WTC11 (cell line): ENCODE measurements around the gene PTP4A1. TPM values are rescaled to one million over a fixed set of nuclear protein-coding genes. Genes with fewer than 3 reads are reported as not detected.

Source experiments
- ATAC-seq: fragments of 200-7000 bp; cut with Tn5 transposase; 2 replicates; pipeline ENCODE4 v1.10.0; 2021; ENCODE audit warnings: mild to moderate bottlenecking, moderate library complexity
- CTCF ChIA-PET: fragments of 300-600 bp; sonication (Branson Sonifier 250); formaldehyde crosslinking; loops from one replicate; lab custom pipeline; 2021; ENCODE audit warnings: antibody characterized with exemption; lab: Charles Lee
- POLR2A ChIA-PET: fragments of 350-600 bp; sonication (Branson Sonifier 250); formaldehyde crosslinking; loops from one replicate; lab custom pipeline; 2021; ENCODE audit warnings: antibody characterized with exemption; lab: Charles Lee
- DNase-seq: peaks from one replicate; pipeline ENCODE4 v3.0.0; 2021; ENCODE audit warnings: low spot score
- H3K27ac Mint-ChIP-seq: 2 replicates; pipeline ENCODE4 v1.8.0; 2021; ENCODE audit warnings: mixed read lengths
- H3K27me3 Mint-ChIP-seq: 2 replicates; pipeline ENCODE4 v1.8.0; 2021; ENCODE audit warnings: low read depth, mild to moderate bottlenecking, moderate library complexity, mixed read lengths
- H3K36me3 Mint-ChIP-seq: 2 replicates; pipeline ENCODE4 v1.8.0; 2021; ENCODE audit warnings: mixed read lengths
- H3K4me1 Mint-ChIP-seq: 2 replicates; pipeline ENCODE4 v1.8.0; 2022; ENCODE audit warnings: mixed read lengths
- H3K4me3 Mint-ChIP-seq: 2 replicates; pipeline ENCODE4 v1.8.0; 2021; ENCODE audit warnings: mild to moderate bottlenecking, moderate library complexity, mixed read lengths
- H3K9me3 Mint-ChIP-seq: 2 replicates; pipeline ENCODE4 v1.8.0; 2021; ENCODE audit warnings: mixed read lengths
- CREM ChIP-seq: sonication (generic); formaldehyde crosslinking; IDR thresholded peaks from 2 replicates; pipeline ENCODE4 v1.8.1; 2022; ENCODE audit warnings: mild to moderate bottlenecking, missing genetic modification reagents, moderate library complexity
- CTCF ChIP-seq: fragments of 200-600 bp; IDR thresholded peaks from 2 replicates; pipeline ENCODE4 v1.8.0; 2022; ENCODE audit warnings: antibody characterized with exemption
- E2F1 ChIP-seq: sonication (generic); formaldehyde crosslinking; IDR thresholded peaks from 2 replicates; pipeline ENCODE4 v1.8.0; 2022; ENCODE audit warnings: mild to moderate bottlenecking, missing genetic modification reagents
- ERG ChIP-seq: fragments of 250-450 bp; sonication (Bioruptor Pico); IDR thresholded peaks from 2 replicates; pipeline ENCODE4 v1.8.0; 2021; ENCODE audit warnings: mild to moderate bottlenecking
- FOXJ3 ChIP-seq: sonication (generic); formaldehyde crosslinking; IDR thresholded peaks from 2 replicates; pipeline ENCODE4 v1.9.0; 2021; ENCODE audit warnings: missing genetic modification reagents, mild to moderate bottlenecking, borderline replicate concordance
- GABPB1 ChIP-seq: sonication (generic); formaldehyde crosslinking; IDR thresholded peaks from 2 replicates; pipeline ENCODE4 v1.8.1; 2023; ENCODE audit warnings: mild to moderate bottlenecking, missing genetic modification reagents
- GTF2I ChIP-seq: fragments of 250-450 bp; sonication (Bioruptor Pico); conservative IDR thresholded peaks from 2 replicates; pipeline ENCODE4 v1.4.0; 2021; ENCODE audit warnings: mild to moderate bottlenecking
- RELA ChIP-seq: sonication (generic); formaldehyde crosslinking; IDR thresholded peaks from 2 replicates; pipeline ENCODE4 v1.8.1; 2022; ENCODE audit warnings: missing genetic modification reagents, mild to moderate bottlenecking, borderline replicate concordance
- ZBTB21 ChIP-seq: sonication (generic); formaldehyde crosslinking; IDR thresholded peaks from 2 replicates; pipeline ENCODE4 v1.8.1; 2023; ENCODE audit warnings: mild to moderate bottlenecking, missing genetic modification reagents, borderline replicate concordance
- ZNF121 ChIP-seq: sonication (generic); formaldehyde crosslinking; IDR thresholded peaks from 2 replicates; pipeline ENCODE4 v1.8.0; 2023; ENCODE audit warnings: missing genetic modification reagents
- ZNF138 ChIP-seq: sonication (generic); formaldehyde crosslinking; conservative IDR thresholded peaks from 2 replicates; pipeline ENCODE4 v1.8.1; 2022; ENCODE audit warnings: mild to moderate bottlenecking, moderate library complexity, missing genetic modification reagents
- total RNA-seq: library from RNA; stranded (reverse); gene quantifications from 3 replicates; pipeline ENCODE4 v1.2.3, GENCODE V29; 2021
- TF ChIP-seq, protein P1 (sequence below): fragments of 250-450 bp; sonication (Bioruptor Pico); IDR thresholded peaks from 2 replicates; pipeline ENCODE4 v1.9.0; 2021; ENCODE audit warnings: mild to moderate bottlenecking
- TF ChIP-seq, protein P2 (sequence below): sonication (generic); formaldehyde crosslinking; IDR thresholded peaks from 2 replicates; pipeline ENCODE4 v1.8.1; 2023; ENCODE audit warnings: mild to moderate bottlenecking, missing genetic modification reagents, borderline replicate concordance
- TF ChIP-seq, protein P3 (sequence below): sonication (generic); formaldehyde crosslinking; IDR thresholded peaks from 2 replicates; pipeline ENCODE4 v1.8.1; 2023; ENCODE audit warnings: mild to moderate bottlenecking, missing genetic modification reagents
- TF ChIP-seq, protein P4 (sequence below): sonication (generic); formaldehyde crosslinking; IDR thresholded peaks from 2 replicates; pipeline ENCODE4 v1.8.0; 2022; ENCODE audit warnings: mild to moderate bottlenecking, missing genetic modification reagents

Gene PTP4A1
- total RNA-seq, 1 experiment from 2014 or later: 56.9 TPM

DNA sequence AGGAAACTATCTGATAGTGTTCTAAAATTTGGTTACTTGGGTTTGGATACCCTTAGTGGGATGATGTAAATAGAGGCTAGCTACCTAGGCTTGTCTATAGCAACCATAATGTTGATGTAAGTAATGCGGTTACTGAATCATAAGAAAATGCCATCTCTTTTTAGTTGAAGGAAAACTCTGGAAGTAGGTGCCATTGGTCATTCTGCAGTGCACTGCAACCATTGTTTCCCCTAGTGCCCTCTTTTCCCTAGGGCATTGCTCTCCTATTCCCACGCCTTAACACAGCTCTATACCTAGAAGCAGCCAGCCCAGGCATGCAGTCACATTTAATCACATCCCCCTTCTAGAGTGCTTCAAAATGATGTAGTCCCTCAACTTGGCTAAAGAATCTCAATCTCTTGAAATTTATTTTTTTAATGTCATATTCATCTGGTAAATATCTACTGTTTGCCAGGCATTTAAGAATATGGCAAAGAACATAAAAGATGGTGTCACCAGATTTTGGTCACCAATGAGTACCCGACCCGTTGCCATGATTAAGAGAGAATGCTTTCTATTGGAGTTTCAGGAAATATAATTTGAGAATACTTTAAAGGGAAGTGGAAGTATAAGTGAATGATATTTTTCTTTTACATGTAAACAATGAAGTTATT, 10.4 kb downstream of the PTP4A1 start:
- ATAC-seq (peak; percentile 47; the same call in 1 of the 2 replicates), DNase-seq (no peak)
- H3K27ac Mint-ChIP-seq: no peak overlapping the region
- TF ChIP-seq, protein P1, sequence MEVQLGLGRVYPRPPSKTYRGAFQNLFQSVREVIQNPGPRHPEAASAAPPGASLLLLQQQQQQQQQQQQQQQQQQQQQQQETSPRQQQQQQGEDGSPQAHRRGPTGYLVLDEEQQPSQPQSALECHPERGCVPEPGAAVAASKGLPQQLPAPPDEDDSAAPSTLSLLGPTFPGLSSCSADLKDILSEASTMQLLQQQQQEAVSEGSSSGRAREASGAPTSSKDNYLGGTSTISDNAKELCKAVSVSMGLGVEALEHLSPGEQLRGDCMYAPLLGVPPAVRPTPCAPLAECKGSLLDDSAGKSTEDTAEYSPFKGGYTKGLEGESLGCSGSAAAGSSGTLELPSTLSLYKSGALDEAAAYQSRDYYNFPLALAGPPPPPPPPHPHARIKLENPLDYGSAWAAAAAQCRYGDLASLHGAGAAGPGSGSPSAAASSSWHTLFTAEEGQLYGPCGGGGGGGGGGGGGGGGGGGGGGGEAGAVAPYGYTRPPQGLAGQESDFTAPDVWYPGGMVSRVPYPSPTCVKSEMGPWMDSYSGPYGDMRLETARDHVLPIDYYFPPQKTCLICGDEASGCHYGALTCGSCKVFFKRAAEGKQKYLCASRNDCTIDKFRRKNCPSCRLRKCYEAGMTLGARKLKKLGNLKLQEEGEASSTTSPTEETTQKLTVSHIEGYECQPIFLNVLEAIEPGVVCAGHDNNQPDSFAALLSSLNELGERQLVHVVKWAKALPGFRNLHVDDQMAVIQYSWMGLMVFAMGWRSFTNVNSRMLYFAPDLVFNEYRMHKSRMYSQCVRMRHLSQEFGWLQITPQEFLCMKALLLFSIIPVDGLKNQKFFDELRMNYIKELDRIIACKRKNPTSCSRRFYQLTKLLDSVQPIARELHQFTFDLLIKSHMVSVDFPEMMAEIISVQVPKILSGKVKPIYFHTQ (CRISPR knock-in tag): no peak
- TF ChIP-seq ERG (CRISPR knock-in tag) (no peak), ZNF138 (no peak), E2F1 (CRISPR knock-in tag) (no peak), CREM (no peak), RELA (CRISPR knock-in tag) (no peak), CTCF (no peak), ZNF121 (CRISPR knock-in tag) (no peak), GABPB1 (no peak), ZBTB21 (CRISPR knock-in tag) (no peak), FOXJ3 (no peak), GTF2I (CRISPR knock-in tag) (no peak)
- TF ChIP-seq, protein P2, sequence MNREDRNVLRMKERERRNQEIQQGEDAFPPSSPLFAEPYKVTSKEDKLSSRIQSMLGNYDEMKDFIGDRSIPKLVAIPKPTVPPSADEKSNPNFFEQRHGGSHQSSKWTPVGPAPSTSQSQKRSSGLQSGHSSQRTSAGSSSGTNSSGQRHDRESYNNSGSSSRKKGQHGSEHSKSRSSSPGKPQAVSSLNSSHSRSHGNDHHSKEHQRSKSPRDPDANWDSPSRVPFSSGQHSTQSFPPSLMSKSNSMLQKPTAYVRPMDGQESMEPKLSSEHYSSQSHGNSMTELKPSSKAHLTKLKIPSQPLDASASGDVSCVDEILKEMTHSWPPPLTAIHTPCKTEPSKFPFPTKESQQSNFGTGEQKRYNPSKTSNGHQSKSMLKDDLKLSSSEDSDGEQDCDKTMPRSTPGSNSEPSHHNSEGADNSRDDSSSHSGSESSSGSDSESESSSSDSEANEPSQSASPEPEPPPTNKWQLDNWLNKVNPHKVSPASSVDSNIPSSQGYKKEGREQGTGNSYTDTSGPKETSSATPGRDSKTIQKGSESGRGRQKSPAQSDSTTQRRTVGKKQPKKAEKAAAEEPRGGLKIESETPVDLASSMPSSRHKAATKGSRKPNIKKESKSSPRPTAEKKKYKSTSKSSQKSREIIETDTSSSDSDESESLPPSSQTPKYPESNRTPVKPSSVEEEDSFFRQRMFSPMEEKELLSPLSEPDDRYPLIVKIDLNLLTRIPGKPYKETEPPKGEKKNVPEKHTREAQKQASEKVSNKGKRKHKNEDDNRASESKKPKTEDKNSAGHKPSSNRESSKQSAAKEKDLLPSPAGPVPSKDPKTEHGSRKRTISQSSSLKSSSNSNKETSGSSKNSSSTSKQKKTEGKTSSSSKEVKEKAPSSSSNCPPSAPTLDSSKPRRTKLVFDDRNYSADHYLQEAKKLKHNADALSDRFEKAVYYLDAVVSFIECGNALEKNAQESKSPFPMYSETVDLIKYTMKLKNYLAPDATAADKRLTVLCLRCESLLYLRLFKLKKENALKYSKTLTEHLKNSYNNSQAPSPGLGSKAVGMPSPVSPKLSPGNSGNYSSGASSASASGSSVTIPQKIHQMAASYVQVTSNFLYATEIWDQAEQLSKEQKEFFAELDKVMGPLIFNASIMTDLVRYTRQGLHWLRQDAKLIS: no peak
- TF ChIP-seq, protein P3, sequence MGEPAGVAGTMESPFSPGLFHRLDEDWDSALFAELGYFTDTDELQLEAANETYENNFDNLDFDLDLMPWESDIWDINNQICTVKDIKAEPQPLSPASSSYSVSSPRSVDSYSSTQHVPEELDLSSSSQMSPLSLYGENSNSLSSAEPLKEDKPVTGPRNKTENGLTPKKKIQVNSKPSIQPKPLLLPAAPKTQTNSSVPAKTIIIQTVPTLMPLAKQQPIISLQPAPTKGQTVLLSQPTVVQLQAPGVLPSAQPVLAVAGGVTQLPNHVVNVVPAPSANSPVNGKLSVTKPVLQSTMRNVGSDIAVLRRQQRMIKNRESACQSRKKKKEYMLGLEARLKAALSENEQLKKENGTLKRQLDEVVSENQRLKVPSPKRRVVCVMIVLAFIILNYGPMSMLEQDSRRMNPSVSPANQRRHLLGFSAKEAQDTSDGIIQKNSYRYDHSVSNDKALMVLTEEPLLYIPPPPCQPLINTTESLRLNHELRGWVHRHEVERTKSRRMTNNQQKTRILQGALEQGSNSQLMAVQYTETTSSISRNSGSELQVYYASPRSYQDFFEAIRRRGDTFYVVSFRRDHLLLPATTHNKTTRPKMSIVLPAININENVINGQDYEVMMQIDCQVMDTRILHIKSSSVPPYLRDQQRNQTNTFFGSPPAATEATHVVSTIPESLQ (CRISPR knock-in tag): no peak
- TF ChIP-seq, protein P4, sequence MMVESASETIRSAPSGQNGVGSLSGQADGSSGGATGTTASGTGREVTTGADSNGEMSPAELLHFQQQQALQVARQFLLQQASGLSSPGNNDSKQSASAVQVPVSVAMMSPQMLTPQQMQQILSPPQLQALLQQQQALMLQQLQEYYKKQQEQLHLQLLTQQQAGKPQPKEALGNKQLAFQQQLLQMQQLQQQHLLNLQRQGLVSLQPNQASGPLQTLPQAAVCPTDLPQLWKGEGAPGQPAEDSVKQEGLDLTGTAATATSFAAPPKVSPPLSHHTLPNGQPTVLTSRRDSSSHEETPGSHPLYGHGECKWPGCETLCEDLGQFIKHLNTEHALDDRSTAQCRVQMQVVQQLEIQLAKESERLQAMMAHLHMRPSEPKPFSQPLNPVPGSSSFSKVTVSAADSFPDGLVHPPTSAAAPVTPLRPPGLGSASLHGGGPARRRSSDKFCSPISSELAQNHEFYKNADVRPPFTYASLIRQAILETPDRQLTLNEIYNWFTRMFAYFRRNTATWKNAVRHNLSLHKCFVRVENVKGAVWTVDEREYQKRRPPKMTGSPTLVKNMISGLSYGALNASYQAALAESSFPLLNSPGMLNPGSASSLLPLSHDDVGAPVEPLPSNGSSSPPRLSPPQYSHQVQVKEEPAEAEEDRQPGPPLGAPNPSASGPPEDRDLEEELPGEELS (CRISPR knock-in tag): no peak
- ChIA-PET POLR2A (no interaction called here), CTCF (interaction anchor here (0.7 to 1.2 kb wide), 2 partner anchors 9 to 59 kb away, joined by 3 to 4 read pairs; no protein-coding TSS in a partner anchor)
- H3K9me3 Mint-ChIP-seq: no peaks in the 10 kb centered on the region
- H3K4me1 Mint-ChIP-seq: no peaks in the 10 kb centered on the region
- H3K4me3 Mint-ChIP-seq: no peak overlapping the region
- peaks cover 29% of the 10 kb centered on the region for H3K36me3 Mint-ChIP-seq
- no peaks in the 10 kb centered on the region for H3K27me3 Mint-ChIP-seq
